ENCODE results near the gene BRWD1.

The BRWD1 gene

GRCh38 chr21:39187141-39187540 lies 126.3 kb downstream of the BRWD1 start:
- in situ Hi-C loops (cut with MboI; ENCODE audit: low sequenced_read_pairs, unreplicated experiment), result loop anchor here (25.0 kb wide), 1 partner anchor 200 kb away; a partner anchor contains a TSS
- DNase-seq (ENCODE audit: low spot score), result no peak
- TF ChIP-seq CTCF (IDR thresholded peaks at IDR 0.05; ENCODE audit: borderline replicate concordance, control extremely low read depth, extremely low read depth, insufficient read depth, missing control alignments), result no peak

GRCh38 chr21:39186676-39187075 lies 126.8 kb downstream of the BRWD1 start:
- TF ChIP-seq CTCF (IDR thresholded peaks at IDR 0.05; ENCODE audit: borderline replicate concordance, control extremely low read depth, extremely low read depth, insufficient read depth, missing control alignments), result no peak
- in situ Hi-C loops (cut with MboI; ENCODE audit: low sequenced_read_pairs, unreplicated experiment), result loop anchor here (25.0 kb wide), 1 partner anchor 201 kb away; a partner anchor contains a TSS

GRCh38 chr21:39185157-39185556 lies 128.3 kb downstream of the BRWD1 start:
- no peak for TF ChIP-seq CTCF (IDR thresholded peaks at IDR 0.05; ENCODE audit: borderline replicate concordance, control extremely low read depth, extremely low read depth, insufficient read depth, missing control alignments)
- DNase-seq (ENCODE audit: low spot score), result no peak
- in situ Hi-C loops (cut with MboI; ENCODE audit: low sequenced_read_pairs, unreplicated experiment), result loop anchor here (25.0 kb wide), 1 partner anchor 202 kb away; a partner anchor contains a TSS

More at GRCh38 chr21:39186676-39187075, 126.8 kb downstream of the BRWD1 start:
- DNase-seq (ENCODE audit: low spot score), result no peak

GRCh38 chr21:39184050-39184980 lies 129.1 kb downstream of the BRWD1 start:
- in situ Hi-C loops (cut with MboI; ENCODE audit: low sequenced_read_pairs, unreplicated experiment), result loop anchor here (25.0 kb wide), 1 partner anchor 203 kb away; a partner anchor contains a TSS
- no peak for DNase-seq (ENCODE audit: low spot score)
- no peak for TF ChIP-seq CTCF (IDR thresholded peaks at IDR 0.05; ENCODE audit: borderline replicate concordance, control extremely low read depth, extremely low read depth, insufficient read depth, missing control alignments)

- in situ Hi-C loops (cut with MboI; ENCODE audit: low sequenced_read_pairs, unreplicated experiment), result loop anchor here (25.0 kb wide), 1 partner anchor 204 kb away; a partner anchor contains a TSS
- no peak for TF ChIP-seq CTCF (IDR thresholded peaks at IDR 0.05; ENCODE audit: borderline replicate concordance, control extremely low read depth, extremely low read depth, insufficient read depth, missing control alignments)
- DNase-seq (ENCODE audit: low spot score), result peak; percentile 90
These were observed 130.0 kb downstream of the BRWD1 start, which contains the start of gene PSMG1 for GRCh38 chr21:39183272-39184049. Gene PSMG1, minus strand, starts transcription at chr21:39183451. Its CDS starts 66 bp downstream, at chr21:39183385.

All from GM13976 (cell line).